Kidney (tissue), 14 donors: ENCODE data around the gene ARHGAP30. TPM values are rescaled to one million over a fixed set of nuclear protein-coding genes. Genes with fewer than 3 reads are reported as not detected.
A peak's percentile ranks its signal among the peaks of the same experiment; 100 is the strongest.
"Not testable (repeated sequence)": the region's sequence is repeated elsewhere in the genome, so short reads cannot be mapped to it uniquely, and the experiment has no call there.

ENCODE experiments used
- DNase-seq, 5 donors: peaks; one replicate each; pipeline ENCODE4 v3.0.0-alpha.2; 2013 to 2020
- FAIRE-seq: peaks from 2 replicates; lab custom pipeline; 2012; peaks lifted over from hg19 to GRCh38; lab: Jason Lieb, UNC
- H3K27ac ChIP-seq, 2 donors: one replicate each; pipeline ENCODE4 v1.7.0; 2013; ENCODE audit warnings: low read depth in 2 of 2, low read length in 2 of 2, inconsistent platforms in 1 of 2
- H3K27me3 ChIP-seq: one replicate; pipeline ENCODE4 v1.7.1; 2013; ENCODE audit warnings: low read length, inconsistent platforms; ENCODE audit not compliant: control insufficient read depth, insufficient read depth
- H3K36me3 ChIP-seq, 3 donors: one replicate each; pipeline versions ENCODE4 v1.7.0 to v1.7.1; 2013; ENCODE audit warnings: low read length in 3 of 3, control low read depth in 1 of 3, inconsistent platforms in 1 of 3; ENCODE audit not compliant: insufficient read depth in 3 of 3, control insufficient read depth in 2 of 3
- H3K4me1 ChIP-seq, 3 donors: one replicate each; pipeline versions ENCODE4 v1.7.0 to v1.7.1; 2013; ENCODE audit warnings: low read length in 3 of 3, inconsistent platforms in 1 of 3, low read depth in 1 of 3; ENCODE audit not compliant: control insufficient read depth in 2 of 3, insufficient read depth in 2 of 3
- H3K4me3 ChIP-seq, 3 donors: one replicate each; pipeline versions ENCODE4 v1.7.0 to v1.8.1; 2013; ENCODE audit warnings: low read length in 3 of 3, control low read depth in 1 of 3, inconsistent platforms in 1 of 3
- H3K9ac ChIP-seq, 3 donors: one replicate each; pipeline versions ENCODE4 v1.7.0 to v1.7.1; 2013; ENCODE audit warnings: low read length in 3 of 3, control low read depth in 1 of 3, inconsistent platforms in 1 of 3
- H3K9me3 ChIP-seq, 3 donors: one replicate each; pipeline versions ENCODE4 v1.7.0 to v1.7.1; 2013; ENCODE audit warnings: low read length in 3 of 3, control low read depth in 1 of 3, inconsistent platforms in 1 of 3; ENCODE audit not compliant: control insufficient read depth in 2 of 3, insufficient read depth in 1 of 3
- intact Hi-C: fragments of 100-400 bp; cut with DNase I; formaldehyde crosslinking; loops from one replicate; pipeline ENCODE4 v1.11.1; 2022
- polyA plus RNA-seq: library from polyadenylated mRNA; stranded (reverse); fragments of 350-450 nt; fragmentation: Illumina TruSeq; extraction: RNeasy Lipid Tissue Mini Kit (QIAGEN cat#74804); gene quantifications from one replicate; pipeline ENCODE4 v1.2.3, GENCODE V29; 2014; ENCODE audit warnings: low read depth, low replicate concordance; ENCODE audit not compliant: insufficient read depth
- total RNA-seq: library from RNA; stranded (reverse); fragmentation: NEBNext Ultra II Directional; extraction: Animal tissue kit (Norgen Biotek cat#: 25700); gene quantifications from one replicate; pipeline ENCODE4 v1.2.1, GENCODE V29; 2021
- TF ChIP-seq, protein P1 (sequence below): IDR thresholded peaks from 3 replicates; pipeline ENCODE4 v1.5.1; 2012; ENCODE audit warnings: mild to moderate bottlenecking, moderate library complexity, borderline replicate concordance; ENCODE audit not compliant: insufficient read depth; ENCODE audit errors: extremely low read depth
- donor health status: control.
- donor health status: control.
- donor health status: control.
- donor health status: control.
- donor health status: control.
- donor health status: DM: yes; HTN: yes; CAD: no.
- donor health status: Normal renal cell carcinoma (clear cell type).

Gene ARHGAP30
- total and polyA plus RNA-seq, 2 donors from 2014 or later = 1.2 to 21.6 TPM

DNA sequence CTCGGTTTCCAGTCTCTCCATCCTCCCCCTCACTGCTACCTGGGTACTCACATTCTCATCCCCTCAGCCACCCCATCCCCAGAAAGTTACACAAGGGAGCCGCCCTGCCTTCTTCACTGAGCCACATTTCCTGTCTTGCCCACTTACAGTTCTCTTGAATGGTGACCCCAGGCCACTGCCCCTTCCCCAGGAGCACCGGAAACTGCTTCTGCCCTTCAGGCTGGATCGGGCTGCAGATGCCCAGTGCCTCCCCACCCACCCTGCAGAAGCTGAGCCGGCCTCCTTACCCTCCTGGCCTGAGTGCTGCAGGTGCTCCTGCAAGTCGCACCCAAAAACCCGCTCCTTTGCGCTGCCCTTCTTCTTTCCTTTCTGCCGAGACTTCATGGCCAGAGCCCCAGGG is 450 bp downstream of the ARHGAP30 start:
- H3K4me3 ChIP-seq = peak overlapping the region in 2 of 3 donors; percentile 13 to 38
- intact Hi-C loops = no loop called here

DNA sequence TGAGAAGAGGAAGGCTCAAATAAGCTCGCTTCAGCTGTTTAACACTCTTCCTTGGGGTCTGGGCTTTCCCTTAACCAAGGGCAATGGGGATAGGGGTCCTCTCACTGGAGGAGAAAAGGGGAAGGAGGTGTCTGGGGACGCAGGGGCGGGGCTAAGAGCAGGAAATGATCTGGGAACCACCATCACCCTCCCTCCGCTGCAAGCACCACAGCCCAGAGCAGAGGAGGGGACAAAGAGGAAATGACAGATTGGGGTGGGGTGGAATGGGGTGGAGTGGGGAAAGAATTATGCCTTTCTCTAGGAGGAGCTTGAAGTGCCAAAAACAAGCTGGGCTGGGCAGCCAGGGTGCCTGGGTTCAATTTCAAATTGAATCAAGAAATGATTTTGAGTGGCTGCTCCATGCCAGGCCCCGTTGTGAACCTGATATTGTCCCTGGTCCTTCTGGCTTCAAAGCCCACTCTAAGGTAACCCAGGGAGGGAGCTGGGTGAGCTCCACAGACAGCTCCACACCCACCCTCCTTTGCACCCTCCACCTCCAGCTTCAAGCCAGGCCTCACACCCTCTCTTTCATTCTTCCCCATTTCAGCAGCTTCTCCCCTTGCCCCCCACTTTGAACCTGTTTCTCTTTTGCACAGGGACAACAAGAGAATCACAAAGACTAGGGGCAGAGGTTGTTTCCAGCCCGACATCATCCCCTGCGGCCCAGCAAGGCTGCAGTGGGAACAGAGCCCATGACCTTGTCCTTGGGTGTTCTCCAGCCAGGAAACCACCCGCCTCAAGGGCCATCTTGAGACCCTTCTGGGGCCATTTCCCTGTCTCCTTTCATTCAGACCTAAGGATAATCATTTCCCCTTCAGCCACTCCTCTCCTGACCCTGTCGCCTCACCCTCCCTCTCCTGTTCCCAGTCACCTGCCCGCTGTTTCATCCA is 1.1 kb downstream of the ARHGAP30 start:
- FAIRE-seq = no peak

More for the DNA sequence above, 450 bp downstream of the ARHGAP30 start:
- Histone ChIP-seq H3K4me1 (no peaks in the 10 kb centered on the region), H3K27me3 (no peaks in the 10 kb centered on the region), H3K9ac (no peak overlapping the region), H3K9me3 (no peaks in the 10 kb centered on the region), H3K36me3 (no peaks in the 10 kb centered on the region), H3K27ac (peak overlapping the region in 1 of 2 donors; percentile 54)
- TF ChIP-seq, protein P1, sequence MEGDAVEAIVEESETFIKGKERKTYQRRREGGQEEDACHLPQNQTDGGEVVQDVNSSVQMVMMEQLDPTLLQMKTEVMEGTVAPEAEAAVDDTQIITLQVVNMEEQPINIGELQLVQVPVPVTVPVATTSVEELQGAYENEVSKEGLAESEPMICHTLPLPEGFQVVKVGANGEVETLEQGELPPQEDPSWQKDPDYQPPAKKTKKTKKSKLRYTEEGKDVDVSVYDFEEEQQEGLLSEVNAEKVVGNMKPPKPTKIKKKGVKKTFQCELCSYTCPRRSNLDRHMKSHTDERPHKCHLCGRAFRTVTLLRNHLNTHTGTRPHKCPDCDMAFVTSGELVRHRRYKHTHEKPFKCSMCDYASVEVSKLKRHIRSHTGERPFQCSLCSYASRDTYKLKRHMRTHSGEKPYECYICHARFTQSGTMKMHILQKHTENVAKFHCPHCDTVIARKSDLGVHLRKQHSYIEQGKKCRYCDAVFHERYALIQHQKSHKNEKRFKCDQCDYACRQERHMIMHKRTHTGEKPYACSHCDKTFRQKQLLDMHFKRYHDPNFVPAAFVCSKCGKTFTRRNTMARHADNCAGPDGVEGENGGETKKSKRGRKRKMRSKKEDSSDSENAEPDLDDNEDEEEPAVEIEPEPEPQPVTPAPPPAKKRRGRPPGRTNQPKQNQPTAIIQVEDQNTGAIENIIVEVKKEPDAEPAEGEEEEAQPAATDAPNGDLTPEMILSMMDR = no peak
- no peak for DNase-seq
- no peak for FAIRE-seq

DNA sequence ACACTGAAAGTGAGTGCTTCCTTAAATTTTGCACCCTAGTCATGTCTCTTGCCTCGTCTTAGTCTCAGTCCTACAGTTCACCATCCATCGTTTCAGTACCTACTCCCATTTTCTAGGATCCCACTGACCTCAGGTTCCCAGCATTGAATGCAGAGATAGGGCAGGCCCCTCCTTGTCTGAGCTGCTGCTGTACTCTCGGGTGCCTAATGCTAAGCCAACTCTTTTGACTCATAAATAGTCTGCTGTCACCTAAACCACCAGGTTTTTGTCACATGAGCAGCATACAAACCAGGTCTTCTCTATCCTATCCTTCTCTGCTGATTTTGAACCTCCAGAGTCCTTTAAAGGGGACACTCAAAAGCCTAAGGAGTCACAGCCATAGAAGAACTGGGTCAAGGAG is 3.0 kb downstream of the ARHGAP30 start:
- no peak overlapping the region for H3K27ac ChIP-seq
- TF ChIP-seq, protein P1 = no peak

More for the DNA sequence above, 1.1 kb downstream of the ARHGAP30 start:
- intact Hi-C loops = no loop called here
- peak in 2 of 5 donors; percentile 20 to 85 for DNase-seq
- Histone ChIP-seq H3K27me3 (no peaks in the 10 kb centered on the region), H3K4me1 (no peaks in the 10 kb centered on the region), H3K9ac (no peak overlapping the region), H3K27ac (peak overlapping the region in 1 of 2 donors; percentile 54), H3K36me3 (no peaks in the 10 kb centered on the region), H3K9me3 (no peaks in the 10 kb centered on the region), H3K4me3 (peak overlapping the region in 2 of 3 donors; percentile 13 to 38)
- TF ChIP-seq, protein P1 = no peak

DNA sequence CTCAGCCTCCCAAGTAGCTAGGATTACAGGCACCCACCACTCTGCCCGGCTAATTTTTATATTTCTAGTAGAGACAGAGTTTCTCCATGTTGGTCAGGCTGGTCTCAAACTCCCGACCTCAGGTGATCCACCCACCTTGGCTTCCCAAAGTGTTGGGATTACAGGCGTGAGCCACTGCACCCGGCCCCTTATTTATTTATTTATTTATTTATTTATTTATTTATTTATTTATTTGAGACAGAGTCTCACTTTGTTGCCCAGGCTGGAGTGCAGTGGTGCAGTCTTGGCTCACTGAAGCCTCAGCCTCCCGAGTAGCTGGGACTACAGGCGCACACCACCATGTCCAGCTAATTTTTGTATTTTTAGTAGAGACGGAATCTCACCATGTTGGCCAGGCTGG is 4.0 kb downstream of the ARHGAP30 start:
- intact Hi-C loops, H3K36me3 ChIP-seq, H3K9ac ChIP-seq, H3K4me1 ChIP-seq, H3K9me3 ChIP-seq, H3K27me3 ChIP-seq, DNase-seq, H3K27ac ChIP-seq, H3K4me3 ChIP-seq, FAIRE-seq: not testable (repeated sequence)

More for the DNA sequence above, 3.0 kb downstream of the ARHGAP30 start:
- Histone ChIP-seq H3K9me3 (no peaks in the 10 kb centered on the region), H3K27me3 (no peaks in the 10 kb centered on the region), H3K4me1 (no peaks in the 10 kb centered on the region), H3K36me3 (no peaks in the 10 kb centered on the region), H3K4me3 (no peak overlapping the region), H3K9ac (no peak overlapping the region)
- no peak for DNase-seq
- no peak for FAIRE-seq
- intact Hi-C loops = no loop called here

DNA sequence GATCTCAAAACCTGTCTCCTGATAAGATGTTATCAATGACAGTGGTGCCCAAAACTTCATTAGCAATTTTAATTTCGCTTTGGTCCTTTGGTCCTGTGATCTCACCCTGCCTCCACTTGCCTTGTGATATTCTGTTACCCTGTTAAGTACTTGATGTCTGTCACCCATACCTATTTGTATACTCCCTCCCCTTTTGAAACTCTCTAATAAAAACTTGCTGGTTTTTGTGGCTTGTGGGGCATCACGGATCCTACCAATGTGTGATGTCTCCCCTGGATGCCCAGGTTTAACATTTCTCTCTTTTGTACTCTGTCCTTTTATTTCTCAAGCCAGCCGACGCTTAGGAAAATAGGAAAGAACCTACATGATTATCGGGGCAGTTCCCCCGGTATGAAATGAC is 5.8 kb downstream of the ARHGAP30 start:
- H3K4me3 ChIP-seq, FAIRE-seq, H3K36me3 ChIP-seq, DNase-seq, H3K9me3 ChIP-seq, H3K27me3 ChIP-seq, intact Hi-C loops, H3K4me1 ChIP-seq, H3K27ac ChIP-seq, H3K9ac ChIP-seq: not testable (repeated sequence)
